Upper lobe of left lung (tissue), 6 donors: ENCODE measurements around the gene CCDC57. TPM values are rescaled to one million over a fixed set of nuclear protein-coding genes. Genes with fewer than 3 reads are reported as not detected.

ENCODE experiments used
- ATAC-seq, 2 donors: fragments of 200-7000 bp; cut with Tn5 transposase; one replicate each; pipeline ENCODE4 v1.9.1; 2022; ENCODE audit warnings: mild to moderate bottlenecking in 2 of 2, moderate library complexity in 2 of 2; ENCODE audit not compliant: low FRiP score in 2 of 2
- DNase-seq, 2 donors: peaks; one replicate each; pipeline ENCODE4 v3.0.0-alpha.2; 2019 to 2020
- H3K27ac ChIP-seq, 4 donors: fragments of 200-600 bp; sonication (generic); one replicate each; pipeline ENCODE4 v1.5.1; 2016 to 2019
- H3K27me3 ChIP-seq, 4 donors: fragments of 200-600 bp; sonication (generic); one replicate each; pipeline ENCODE4 v1.5.1; 2017 to 2019
- H3K36me3 ChIP-seq, 4 donors: fragments of 200-600 bp; sonication (generic); one replicate each; pipeline ENCODE4 v1.5.1; 2016 to 2019
- H3K4me1 ChIP-seq, 4 donors: fragments of 200-600 bp; sonication (generic); one replicate each; pipeline ENCODE4 v1.5.1; 2018 to 2019
- H3K4me3 ChIP-seq, 4 donors: fragments of 200-600 bp; sonication (generic); one replicate each; pipeline ENCODE4 v1.5.1; 2017 to 2019; ENCODE audit warnings: mild to moderate bottlenecking in 2 of 4, moderate library complexity in 1 of 4
- H3K9me3 ChIP-seq, 4 donors: fragments of 200-600 bp; sonication (generic); one replicate each; pipeline ENCODE4 v1.5.1; 2018 to 2019
- EP300 ChIP-seq, 4 donors: sonication (generic); formaldehyde crosslinking; IDR thresholded peaks; one replicate each; pipeline ENCODE4 v1.5.1; 2017; ENCODE audit warnings: antibody characterized with exemption in 4 of 4, control low read depth in 2 of 4
- POLR2A ChIP-seq, 4 donors: fragments of 450-650 bp; IDR thresholded peaks; one replicate each; pipeline ENCODE4 v1.5.1; 2016 to 2017; ENCODE audit warnings: antibody characterized with exemption in 4 of 4, mild to moderate bottlenecking in 2 of 4
- POLR2AphosphoS5 ChIP-seq, 2 donors: sonication (generic); formaldehyde crosslinking; IDR thresholded peaks; one replicate each; pipeline ENCODE4 v1.5.1; 2017; ENCODE audit warnings: antibody characterized with exemption in 2 of 2
- WGBS, 2 donors: methylation state at CpG; one replicate each; pipeline ENCODE4 v1.1.5; 2017 to 2018; 5-methylcytosine and 5-hydroxymethylcytosine counted together
- total RNA-seq, 6 donors: library from RNA; depleted of rRNA in 4 of 6; stranded (reverse); fragments of >200 nt in 4 of 6; gene quantifications; one replicate each; pipeline versions ENCODE4 v1.1.0 to v1.2.1, GENCODE V29; 2016 to 2021
- TF ChIP-seq, protein P1 (sequence below), 6 experiments: fragments of 450-650 bp in 4 of 6; fragments of 200-600 bp in 2 of 6; sonication (generic) in 2 of 6; IDR thresholded peaks; one replicate each; pipeline ENCODE4 v1.5.1; 2016 to 2019; ENCODE audit warnings: antibody characterized with exemption in 6 of 6
- donor health status: DM: no; HTN: no; CAD: no; lungs with moderate emphysema.
- donor health status: DM: no; HTN: yes; CAD: no; lungs with severe emphysema.

Gene CCDC57
- total RNA-seq, 6 donors from 2014 or later, result 52.9 to 204 (median 71.8) TPM

DNA sequence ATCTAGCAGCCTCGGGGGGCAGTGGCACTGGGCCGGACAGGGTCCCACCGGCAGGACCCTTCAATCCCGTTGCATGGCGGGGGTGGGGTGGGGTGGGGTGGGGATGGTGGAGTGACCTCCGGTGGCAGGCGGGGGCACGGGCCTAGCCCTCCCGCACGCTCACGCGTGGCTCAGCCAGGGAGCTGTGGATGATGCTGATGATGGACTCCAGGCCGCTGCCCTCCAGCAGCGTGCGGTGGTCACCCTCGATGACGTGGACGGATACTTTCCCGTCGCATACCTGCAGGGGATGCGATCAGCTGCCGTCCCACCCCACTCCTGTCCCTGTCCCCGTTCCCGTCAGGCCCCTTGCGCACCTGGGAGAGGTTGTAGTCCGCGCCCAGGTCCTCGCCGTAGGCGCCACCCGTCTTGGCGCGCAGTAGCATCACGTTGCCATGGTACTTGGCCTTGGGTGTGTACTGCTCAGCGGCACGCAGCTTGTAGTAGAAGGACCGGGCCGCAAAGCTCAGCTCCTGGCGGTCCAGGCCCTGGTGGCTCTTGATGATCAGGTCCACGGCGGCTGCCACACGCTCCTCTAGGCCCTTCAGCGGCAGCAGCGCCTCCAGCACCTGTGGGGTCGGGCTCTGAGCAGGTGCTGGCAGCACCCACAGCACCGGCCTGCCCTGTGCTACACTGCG, 133.5 kb downstream of the CCDC57 start:
- peaks cover 50 to 65% (median 60%) of the 10 kb centered on the region in 4 donors for H3K36me3 ChIP-seq
- no peak overlapping the region for H3K4me3 ChIP-seq
- H3K27me3 ChIP-seq, result no peaks in the 10 kb centered on the region
- TF ChIP-seq POLR2A (IDR thresholded peaks at IDR 0.05), result peak in 1 of 4 donors; percentile 36
- no peak for TF ChIP-seq POLR2AphosphoS5 (IDR thresholded peaks at IDR 0.05)
- 95 to 96% methylated on average over 7 to 38 of the region's 47 CpGs for WGBS, 2 donors
- H3K27ac ChIP-seq, result no peak overlapping the region
- DNase-seq (peak in 1 of 2 donors; percentile 82), ATAC-seq (no peak)
- no peaks in the 10 kb centered on the region for H3K9me3 ChIP-seq
- no peaks in the 10 kb centered on the region for H3K4me1 ChIP-seq

DNA sequence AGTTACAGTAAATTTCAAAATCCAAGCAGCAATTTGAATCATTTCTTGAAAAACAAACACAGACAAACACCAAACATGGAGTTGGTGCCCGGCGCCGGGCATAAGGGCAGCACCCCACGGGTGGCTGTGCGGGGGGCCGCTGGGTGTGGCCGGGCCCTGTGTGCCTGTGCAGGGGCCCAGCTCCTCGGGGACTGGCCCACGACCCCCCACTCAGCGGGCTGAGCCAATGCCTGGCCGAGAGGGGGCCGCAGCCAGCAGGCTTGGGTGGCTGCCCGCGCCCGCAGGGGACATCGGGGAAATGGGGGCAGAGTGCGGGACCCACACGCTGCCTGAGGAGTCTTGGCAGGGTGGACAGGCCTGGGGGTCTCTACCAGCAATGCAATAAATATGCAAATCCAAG, 134.2 kb downstream of the CCDC57 start:
- ATAC-seq, result no peak
- H3K9me3 ChIP-seq, result no peaks in the 10 kb centered on the region
- no peaks in the 10 kb centered on the region for H3K4me1 ChIP-seq
- 96 to 97% methylated on average over 15 to 18 of the region's 18 CpGs for WGBS, 2 donors
- no peaks in the 10 kb centered on the region for H3K27me3 ChIP-seq
- no peak for TF ChIP-seq EP300 (IDR thresholded peaks at IDR 0.05)
- TF ChIP-seq POLR2AphosphoS5 (IDR thresholded peaks at IDR 0.05), result no peak
- TF ChIP-seq POLR2A (IDR thresholded peaks at IDR 0.05), result no peak
- TF ChIP-seq, protein P1, sequence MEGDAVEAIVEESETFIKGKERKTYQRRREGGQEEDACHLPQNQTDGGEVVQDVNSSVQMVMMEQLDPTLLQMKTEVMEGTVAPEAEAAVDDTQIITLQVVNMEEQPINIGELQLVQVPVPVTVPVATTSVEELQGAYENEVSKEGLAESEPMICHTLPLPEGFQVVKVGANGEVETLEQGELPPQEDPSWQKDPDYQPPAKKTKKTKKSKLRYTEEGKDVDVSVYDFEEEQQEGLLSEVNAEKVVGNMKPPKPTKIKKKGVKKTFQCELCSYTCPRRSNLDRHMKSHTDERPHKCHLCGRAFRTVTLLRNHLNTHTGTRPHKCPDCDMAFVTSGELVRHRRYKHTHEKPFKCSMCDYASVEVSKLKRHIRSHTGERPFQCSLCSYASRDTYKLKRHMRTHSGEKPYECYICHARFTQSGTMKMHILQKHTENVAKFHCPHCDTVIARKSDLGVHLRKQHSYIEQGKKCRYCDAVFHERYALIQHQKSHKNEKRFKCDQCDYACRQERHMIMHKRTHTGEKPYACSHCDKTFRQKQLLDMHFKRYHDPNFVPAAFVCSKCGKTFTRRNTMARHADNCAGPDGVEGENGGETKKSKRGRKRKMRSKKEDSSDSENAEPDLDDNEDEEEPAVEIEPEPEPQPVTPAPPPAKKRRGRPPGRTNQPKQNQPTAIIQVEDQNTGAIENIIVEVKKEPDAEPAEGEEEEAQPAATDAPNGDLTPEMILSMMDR (IDR thresholded peaks at IDR 0.05), result no peak
- H3K4me3 ChIP-seq, result no peak overlapping the region
- H3K36me3 ChIP-seq, result peaks cover 43 to 58% (median 53%) of the 10 kb centered on the region in 4 donors
- no peak overlapping the region for H3K27ac ChIP-seq
- peak in 1 of 2 donors; percentile 73 for DNase-seq

DNA sequence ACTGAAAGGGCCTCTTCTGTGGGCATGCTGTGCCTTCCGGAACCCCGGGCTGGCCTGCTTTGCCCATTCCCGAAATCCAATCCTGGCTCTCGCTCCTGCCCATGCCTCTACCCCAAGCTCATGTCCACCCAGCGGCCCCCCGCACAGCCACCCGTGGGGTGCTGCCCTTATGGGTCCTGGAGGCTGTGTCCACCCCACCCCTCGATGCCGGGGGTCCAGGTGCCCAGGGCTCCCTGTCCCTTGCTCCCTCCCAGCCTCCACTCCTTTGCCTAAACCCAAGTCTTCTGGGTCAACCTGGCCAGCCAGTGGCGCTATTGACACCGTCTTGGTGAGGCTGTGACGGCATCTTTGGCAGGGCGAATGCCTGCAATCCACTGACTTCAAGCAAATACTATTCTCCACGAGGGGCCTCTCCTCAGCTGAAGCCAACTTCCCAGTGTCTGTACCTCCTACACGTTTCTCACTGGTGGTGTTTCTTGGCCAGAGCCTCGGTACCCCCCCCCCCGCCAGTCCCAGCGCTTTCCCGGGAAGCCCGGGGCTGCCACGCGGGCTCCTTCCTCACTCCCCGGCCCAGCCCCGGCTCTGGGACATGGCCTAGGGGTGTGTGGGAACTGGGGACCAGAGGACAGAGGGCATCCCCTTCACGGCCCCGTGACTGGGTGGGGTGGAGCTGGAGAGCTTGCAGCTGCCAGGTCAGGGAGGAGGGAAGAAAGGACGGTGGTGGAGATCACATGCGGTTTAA, 134.9 kb downstream of the CCDC57 start:
- H3K4me3 ChIP-seq, result no peak overlapping the region
- no peaks in the 10 kb centered on the region for H3K4me1 ChIP-seq
- TF ChIP-seq, protein P1 (IDR thresholded peaks at IDR 0.05), result no peak
- TF ChIP-seq EP300 (IDR thresholded peaks at IDR 0.05), result no peak
- peak in 1 of 4 donors; percentile 18 for TF ChIP-seq POLR2A (IDR thresholded peaks at IDR 0.05)
- H3K27ac ChIP-seq, result peak overlapping the region in 1 of 4 donors; percentile 21
- 68 to 75% methylated on average over 15 to 23 of the region's 28 CpGs for WGBS, 2 donors
- no peaks in the 10 kb centered on the region for H3K9me3 ChIP-seq
- peak; percentile 4 to 40 for ATAC-seq
- peak in 1 of 2 donors; percentile 75 for DNase-seq
- peaks cover 37 to 52% (median 46%) of the 10 kb centered on the region in 4 donors for H3K36me3 ChIP-seq
- no peaks in the 10 kb centered on the region for H3K27me3 ChIP-seq

DNA sequence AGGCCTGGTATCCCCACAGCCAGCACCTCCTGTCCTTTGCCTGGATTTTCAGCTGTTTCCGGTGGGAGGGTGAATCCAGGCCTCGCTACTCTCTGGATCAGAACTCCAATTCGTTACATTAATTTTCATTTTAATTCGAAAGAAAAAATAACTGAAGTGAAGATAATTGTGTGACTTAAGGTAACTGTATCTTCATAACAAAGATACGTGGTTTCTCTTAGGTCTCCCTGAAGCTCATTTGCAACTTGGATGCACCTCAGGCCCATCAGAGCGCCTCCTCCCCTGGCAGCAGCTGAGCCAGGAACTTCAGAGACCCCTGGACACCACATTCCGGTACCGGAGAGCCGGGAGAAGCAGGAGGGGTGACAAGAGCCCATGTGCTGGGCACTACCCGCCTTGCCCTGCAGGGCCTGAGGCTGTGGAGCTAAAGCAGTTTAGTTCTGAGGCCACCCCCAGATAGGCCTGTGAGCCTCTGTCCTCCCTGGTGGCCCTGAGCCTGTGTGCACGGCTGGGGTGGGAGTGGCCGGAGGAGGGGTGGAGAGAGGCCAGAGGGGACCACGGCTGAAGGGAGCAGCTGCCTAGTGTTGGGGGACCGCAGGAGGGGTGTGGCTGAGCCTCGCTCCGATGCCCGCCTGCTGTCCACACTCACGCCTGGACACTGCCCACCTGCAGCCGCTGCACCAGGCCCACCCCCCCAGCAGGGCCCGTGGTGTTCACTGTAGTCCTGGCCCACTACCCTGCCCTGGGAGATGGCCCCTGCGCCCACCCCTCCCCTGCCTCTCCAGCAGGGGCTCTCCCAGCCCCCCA, 135.7 kb downstream of the CCDC57 start:
- Histone ChIP-seq H3K36me3 (peaks cover 29 to 44% (median 38%) of the 10 kb centered on the region in 4 donors), H3K27me3 (no peaks in the 10 kb centered on the region), H3K4me3 (no peak overlapping the region), H3K4me1 (no peaks in the 10 kb centered on the region), H3K9me3 (no peaks in the 10 kb centered on the region), H3K27ac (peak overlapping the region in 1 of 4 donors; percentile 21)
- 84 to 89% methylated on average over 7 to 18 of the region's 21 CpGs for WGBS, 2 donors
- ATAC-seq (peak; percentile 3 to 5), DNase-seq (peak in 1 of 2 donors; percentile 75)
- TF ChIP-seq, protein P1 (IDR thresholded peaks at IDR 0.05), result peak in 2 of 6 experiments; percentile 13 to 14
- TF ChIP-seq POLR2A (IDR thresholded peaks at IDR 0.05) (peak in 1 of 4 donors; percentile 15), POLR2AphosphoS5 (IDR thresholded peaks at IDR 0.05) (no peak)
